B cell (primary cell): ENCODE data around the gene TTC28.

Experiments
- EZH2 ChIP-seq: IDR thresholded peaks from 2 replicates; pipeline ENCODE4 v1.6.1; 2012; ENCODE audit warnings: borderline replicate concordance, low read depth, mild to moderate bottlenecking, moderate library complexity, low read length; ENCODE audit not compliant: insufficient read depth, poor library complexity, severe bottlenecking
- TF ChIP-seq, protein P1 (sequence below): fragments of 200-600 bp; IDR thresholded peaks from one replicate; pipeline ENCODE4 v1.8.0; 2022; ENCODE audit warnings: antibody characterized with exemption, mild to moderate bottlenecking

DNA sequence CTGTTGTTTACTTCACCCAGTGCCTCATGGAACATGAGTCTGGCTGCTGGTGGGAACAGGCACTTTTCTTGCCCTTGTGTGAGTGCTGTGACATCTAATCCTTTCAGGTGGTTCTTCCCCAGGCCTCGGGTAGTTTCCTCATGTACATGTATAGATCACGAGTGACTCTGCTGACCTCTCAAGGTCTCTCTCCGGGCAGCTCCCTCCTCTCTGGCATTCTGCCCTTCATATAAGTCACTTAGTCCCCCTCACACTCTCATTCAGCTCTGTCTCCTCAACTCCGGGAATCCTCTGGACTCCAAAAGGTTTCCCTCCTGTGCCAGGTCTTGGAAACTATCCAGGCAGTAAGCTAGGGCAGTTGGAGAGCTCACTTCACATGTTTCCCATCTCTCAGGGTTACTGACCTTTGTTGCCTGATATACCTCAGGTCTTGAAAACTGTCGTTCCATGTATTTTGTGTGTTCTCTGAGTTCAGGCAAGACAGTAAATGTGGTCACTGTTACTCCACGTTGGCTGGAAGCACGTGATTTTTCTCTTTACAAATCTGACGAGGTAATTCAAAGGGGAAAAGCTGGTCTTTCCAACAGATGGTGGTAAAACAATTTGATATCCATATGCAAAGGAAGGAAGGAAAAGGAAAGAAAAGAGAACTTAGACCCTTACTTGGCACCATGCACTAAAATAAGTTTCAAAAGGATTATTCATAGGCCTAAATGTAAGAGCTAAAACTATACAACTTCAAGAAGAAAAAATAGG, 720.1 kb downstream of the TTC28 start:
- TF ChIP-seq EZH2, result no peak
- TF ChIP-seq, protein P1, sequence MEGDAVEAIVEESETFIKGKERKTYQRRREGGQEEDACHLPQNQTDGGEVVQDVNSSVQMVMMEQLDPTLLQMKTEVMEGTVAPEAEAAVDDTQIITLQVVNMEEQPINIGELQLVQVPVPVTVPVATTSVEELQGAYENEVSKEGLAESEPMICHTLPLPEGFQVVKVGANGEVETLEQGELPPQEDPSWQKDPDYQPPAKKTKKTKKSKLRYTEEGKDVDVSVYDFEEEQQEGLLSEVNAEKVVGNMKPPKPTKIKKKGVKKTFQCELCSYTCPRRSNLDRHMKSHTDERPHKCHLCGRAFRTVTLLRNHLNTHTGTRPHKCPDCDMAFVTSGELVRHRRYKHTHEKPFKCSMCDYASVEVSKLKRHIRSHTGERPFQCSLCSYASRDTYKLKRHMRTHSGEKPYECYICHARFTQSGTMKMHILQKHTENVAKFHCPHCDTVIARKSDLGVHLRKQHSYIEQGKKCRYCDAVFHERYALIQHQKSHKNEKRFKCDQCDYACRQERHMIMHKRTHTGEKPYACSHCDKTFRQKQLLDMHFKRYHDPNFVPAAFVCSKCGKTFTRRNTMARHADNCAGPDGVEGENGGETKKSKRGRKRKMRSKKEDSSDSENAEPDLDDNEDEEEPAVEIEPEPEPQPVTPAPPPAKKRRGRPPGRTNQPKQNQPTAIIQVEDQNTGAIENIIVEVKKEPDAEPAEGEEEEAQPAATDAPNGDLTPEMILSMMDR, result no peak
